ENCODE measurements around the gene HOXB2. TPM values are rescaled to one million over a fixed set of nuclear protein-coding genes. Genes with fewer than 3 reads are reported as not detected.

The HOXB2 gene
- total RNA-seq, 2 experiments from 2014 or later: 15.6 to 18.2 TPM

GRCh38 chr17:48497103-48497502 is 47.8 kb downstream of the HOXB2 start:
- peaks cover 4% of the 10 kb centered on the region for H3K4me1 Mint-ChIP-seq (ENCODE audit: low read depth)
- no peak for DNase-seq
- H3K4me3 Mint-ChIP-seq: no peak overlapping the region
- intact Hi-C loops (cut with micrococcal nuclease): no loop called here
- no peaks in the 10 kb centered on the region for H3K36me3 Mint-ChIP-seq (ENCODE audit: low read depth)
- CTCF ChIA-PET: interaction anchor here (0.7 to 2.1 kb wide), 4 partner anchors 96 to 166 kb away, joined by 3 to 9 read pairs (median 4); partner anchors contain the start of gene HOXB5
- H3K27ac Mint-ChIP-seq: no peak overlapping the region
- H3K9me3 Mint-ChIP-seq: no peaks in the 10 kb centered on the region
- H3K27me3 Mint-ChIP-seq (ENCODE audit: low read depth): peaks cover 19% of the 10 kb centered on the region

- intact Hi-C loops (cut with micrococcal nuclease): loop anchor here (5.0 kb wide), 2 partner anchors 48 to 157 kb away; no protein-coding TSS in a partner anchor
- CTCF ChIA-PET: interaction anchor here (0.8 to 1.9 kb wide), 3 partner anchors 17 to 340 kb away, joined by 3 to 6 read pairs (median 4); partner anchors contain the start of gene HOXB5
- Mint-ChIP-seq H3K27me3 (ENCODE audit: low read depth) (peaks cover 17% of the 10 kb centered on the region), H3K27ac (no peak overlapping the region), H3K4me3 (no peak overlapping the region), H3K9me3 (no peaks in the 10 kb centered on the region), H3K36me3 (ENCODE audit: low read depth) (no peaks in the 10 kb centered on the region), H3K4me1 (ENCODE audit: low read depth) (peaks cover 10% of the 10 kb centered on the region)
- no peak for DNase-seq
These were observed 50.6 kb downstream of the HOXB2 start for GRCh38 chr17:48494335-48494734.

Other genes with a start within 250 kb of the HOXB2 start
- gene SKAP1, start 114.9 kb downstream of the HOXB2 start, total RNA-seq: 10 to 100 TPM; 60.3 to 60.5 TPM
- not detected for gene HOXB1, start 14.1 kb downstream of the HOXB2 start, total RNA-seq
- gene HOXB4, start 33.2 kb upstream of the HOXB2 start, total RNA-seq: 1 to 10 TPM; 2.3 to 2.5 TPM
- 1 to 10 TPM; 2.0 TPM for gene HOXB3, start 45.1 kb upstream of the HOXB2 start, total RNA-seq
- gene HOXB5, start 48.7 kb upstream of the HOXB2 start, total RNA-seq: not detected
- gene HOXB6, start 59.9 kb upstream of the HOXB2 start, total RNA-seq: not detected
- under 1 TPM in 1 of 2 experiments, not detected in 1; 0.29 TPM for gene HOXB7, start 65.9 kb upstream of the HOXB2 start, total RNA-seq
- gene HOXB8, start 70.2 kb upstream of the HOXB2 start, total RNA-seq: not detected
- gene HOXB9, start 81.2 kb upstream of the HOXB2 start, total RNA-seq: 1 to 10 TPM; 6.7 to 6.9 TPM
- gene PRAC1, start 177.4 kb upstream of the HOXB2 start, total RNA-seq: not detected
- gene PRAC2, start 178.1 kb upstream of the HOXB2 start, total RNA-seq: not detected
- not detected for gene HOXB13, start 183.6 kb upstream of the HOXB2 start, total RNA-seq

All from activated naive CD4-positive, alpha-beta T cell treated with anti-CD3 and anti-CD28 coated beads for 36 hours (primary cell).